IPS-15b (cell line): ENCODE data around the gene SNU13.
"Not testable (repeated sequence)": the region's sequence is repeated elsewhere in the genome, so short reads cannot be mapped to it uniquely, and the experiment has no call there.

Source experiments
- H3K27me3 ChIP-seq: one replicate; pipeline ENCODE4 v1.6.1; 2013; ENCODE audit warnings: low read length; ENCODE audit not compliant: control insufficient read depth, insufficient read depth
- H3K36me3 ChIP-seq: one replicate; pipeline ENCODE4 v1.6.1; 2013; ENCODE audit warnings: low read length; ENCODE audit not compliant: control insufficient read depth, insufficient read depth
- H3K4me1 ChIP-seq: one replicate; pipeline ENCODE4 v1.6.1; 2013; ENCODE audit warnings: mild to moderate bottlenecking, low read length; ENCODE audit not compliant: control insufficient read depth, insufficient read depth
- H3K4me3 ChIP-seq: one replicate; pipeline ENCODE4 v1.5.1; 2013; ENCODE audit warnings: low read depth, low read length
- H3K9ac ChIP-seq: one replicate; pipeline ENCODE4 v1.6.1; 2013; ENCODE audit warnings: low read depth, mild to moderate bottlenecking, low read length
- H3K9me3 ChIP-seq: one replicate; pipeline ENCODE4 v1.6.1; 2013; ENCODE audit warnings: mild to moderate bottlenecking, low read length; ENCODE audit not compliant: control insufficient read depth, insufficient read depth

Gene SNU13

DNA sequence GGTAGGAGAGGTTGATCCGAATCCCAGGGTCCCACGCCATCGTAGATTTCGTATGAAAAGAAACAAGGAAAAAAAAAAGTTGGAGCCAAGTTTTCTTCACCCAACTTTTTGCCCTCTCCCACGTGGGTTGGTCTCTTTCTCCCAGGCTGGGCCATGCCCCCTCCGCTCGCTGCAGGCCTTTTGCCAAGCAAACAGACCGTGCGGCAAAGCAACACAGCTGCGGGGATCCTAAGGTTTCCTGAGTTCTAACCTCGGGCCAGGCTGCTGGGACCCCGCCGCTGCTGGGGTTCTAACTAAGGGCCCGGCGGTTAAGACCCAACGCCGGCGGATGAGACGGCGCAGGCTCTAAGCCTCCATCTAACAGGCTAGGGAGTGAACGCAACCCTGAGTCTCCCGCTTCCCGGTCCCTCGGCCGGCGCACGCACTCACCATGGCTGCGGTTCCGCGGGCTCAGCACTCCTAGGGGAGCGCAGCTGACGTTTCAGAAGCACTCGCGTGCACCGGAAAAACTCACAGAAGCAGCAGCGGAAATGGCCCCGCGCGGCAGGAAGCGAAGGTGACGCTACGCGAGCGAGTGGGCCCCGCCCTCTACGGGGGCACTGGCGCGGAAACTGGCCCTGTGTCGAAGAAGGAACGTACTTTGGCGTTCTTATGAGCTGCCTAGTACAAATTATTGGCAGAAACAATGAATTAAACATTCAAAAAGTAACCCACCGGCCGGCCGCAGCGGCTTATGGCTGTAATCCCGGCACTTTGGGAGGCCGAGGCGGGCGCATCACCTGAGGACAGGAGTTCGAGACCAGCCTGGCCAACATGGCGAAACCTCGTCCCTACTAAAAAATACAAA lies at the start of gene SNU13:
Gene SNU13 (minus strand): TSS at position 503 of the 847 bp plus-strand sequence. CDS start 71 bp downstream, at position 432.
- H3K36me3 ChIP-seq = no peaks in the 10 kb centered on the region
- peak within 1 kb of the TSS; percentile 87 for H3K9ac ChIP-seq
- peaks cover 6% of the 10 kb centered on the region for H3K4me1 ChIP-seq
- no peaks in the 10 kb centered on the region for H3K27me3 ChIP-seq
- no peaks in the 10 kb centered on the region for H3K9me3 ChIP-seq
- peak within 1 kb of the TSS; percentile 90 for H3K4me3 ChIP-seq

GRCh38 chr22:41733241-41733640 lies 44.6 kb upstream of the SNU13 start:
- H3K36me3 ChIP-seq, H3K4me3 ChIP-seq, H3K9ac ChIP-seq, H3K9me3 ChIP-seq, H3K27me3 ChIP-seq, H3K4me1 ChIP-seq: not testable (repeated sequence)

DNA sequence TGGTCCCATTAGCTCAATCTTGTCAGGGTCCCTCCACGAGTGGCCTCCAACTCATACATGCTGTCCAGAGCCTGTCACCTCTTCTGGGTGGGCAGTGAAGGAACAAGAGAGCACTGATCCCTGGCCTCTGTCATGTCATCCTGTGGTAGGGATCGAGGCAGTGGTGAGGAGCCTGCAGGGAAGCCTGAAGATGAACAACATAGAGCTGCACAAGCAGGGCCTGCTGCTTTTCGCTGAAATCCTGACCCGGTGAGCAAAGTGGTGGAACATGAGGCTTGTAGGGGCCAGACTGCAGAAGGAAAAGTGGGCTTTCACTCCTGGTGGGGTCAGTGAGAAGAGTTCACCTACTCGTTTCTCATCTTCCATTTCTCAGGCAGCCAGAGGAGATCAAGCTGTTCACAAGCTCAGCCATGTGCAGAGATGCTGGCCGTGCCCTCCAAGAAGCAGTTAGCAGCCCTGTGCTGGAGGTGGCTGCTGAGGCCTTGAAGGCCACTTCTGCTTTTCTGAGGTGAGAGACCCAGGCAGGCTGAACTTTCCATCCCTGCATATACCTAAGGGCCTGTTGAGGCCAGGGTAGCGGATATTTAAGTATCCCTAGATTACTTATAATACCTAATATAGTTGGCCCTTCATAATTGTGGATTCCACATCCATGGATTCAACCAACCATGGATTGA lies 43.6 kb upstream of the SNU13 start:
- Histone ChIP-seq H3K36me3 (no peaks in the 10 kb centered on the region), H3K9me3 (no peaks in the 10 kb centered on the region), H3K4me1 (no peaks in the 10 kb centered on the region), H3K9ac (no peak overlapping the region), H3K27me3 (no peaks in the 10 kb centered on the region), H3K4me3 (no peak overlapping the region)

DNA sequence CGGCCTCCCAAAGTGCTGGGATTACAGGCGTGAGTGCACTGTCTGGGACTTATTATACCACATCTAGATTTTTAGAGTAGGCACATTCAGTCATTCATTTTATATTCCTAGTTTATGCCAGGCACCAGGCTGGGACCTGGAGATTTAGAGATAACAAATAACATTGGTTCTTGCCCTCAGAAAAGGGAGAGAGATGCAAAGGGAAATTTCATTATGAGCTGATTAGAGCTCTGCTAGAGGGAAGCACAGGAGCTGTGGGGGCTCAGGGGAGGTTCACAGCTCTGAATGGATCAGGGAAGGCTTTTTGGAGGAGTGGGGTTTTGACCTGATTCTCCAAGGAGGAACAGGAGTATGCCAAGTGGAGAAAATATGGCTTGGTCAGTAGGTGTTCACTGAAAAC lies 42.9 kb upstream of the SNU13 start:
- Histone ChIP-seq H3K9ac (no peak overlapping the region), H3K4me1 (no peaks in the 10 kb centered on the region), H3K36me3 (no peaks in the 10 kb centered on the region), H3K4me3 (no peak overlapping the region), H3K9me3 (no peaks in the 10 kb centered on the region), H3K27me3 (no peaks in the 10 kb centered on the region)

GRCh38 chr22:41725510-41726110 lies 36.9 kb upstream of the SNU13 start:
- Histone ChIP-seq H3K27me3 (no peaks in the 10 kb centered on the region), H3K4me1 (no peaks in the 10 kb centered on the region), H3K4me3 (no peak overlapping the region), H3K9ac (no peak overlapping the region), H3K36me3 (no peaks in the 10 kb centered on the region), H3K9me3 (no peaks in the 10 kb centered on the region)

GRCh38 chr22:41722496-41722895 lies 33.8 kb upstream of the SNU13 start:
- Histone ChIP-seq H3K4me1 (no peaks in the 10 kb centered on the region), H3K27me3 (no peaks in the 10 kb centered on the region), H3K4me3 (no peak overlapping the region), H3K9me3 (no peaks in the 10 kb centered on the region), H3K36me3 (no peaks in the 10 kb centered on the region), H3K9ac (no peak overlapping the region)

DNA sequence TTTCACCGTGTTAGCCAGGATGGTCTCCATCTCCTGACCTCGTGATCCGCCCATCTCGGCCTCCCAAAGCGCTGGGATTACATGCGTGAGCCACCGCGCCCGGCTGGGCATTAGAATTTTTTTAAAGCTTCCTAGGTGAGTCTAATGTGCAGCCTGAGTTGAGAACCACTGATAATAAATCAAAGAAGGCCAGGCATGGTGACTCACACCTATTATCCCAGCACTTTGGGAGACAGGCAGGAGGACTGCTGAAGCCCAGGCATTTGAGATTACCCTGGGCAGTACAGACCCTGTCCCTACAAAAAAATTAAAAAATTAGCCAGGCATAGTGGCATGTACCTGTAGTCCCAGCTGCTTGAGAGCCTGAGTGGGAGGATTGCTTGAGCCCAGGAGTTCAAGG lies 24.3 kb upstream of the SNU13 start:
- Histone ChIP-seq H3K36me3 (no peaks in the 10 kb centered on the region), H3K27me3 (no peaks in the 10 kb centered on the region), H3K4me3 (no peak overlapping the region), H3K9ac (no peak overlapping the region), H3K4me1 (no peaks in the 10 kb centered on the region), H3K9me3 (no peaks in the 10 kb centered on the region)

DNA sequence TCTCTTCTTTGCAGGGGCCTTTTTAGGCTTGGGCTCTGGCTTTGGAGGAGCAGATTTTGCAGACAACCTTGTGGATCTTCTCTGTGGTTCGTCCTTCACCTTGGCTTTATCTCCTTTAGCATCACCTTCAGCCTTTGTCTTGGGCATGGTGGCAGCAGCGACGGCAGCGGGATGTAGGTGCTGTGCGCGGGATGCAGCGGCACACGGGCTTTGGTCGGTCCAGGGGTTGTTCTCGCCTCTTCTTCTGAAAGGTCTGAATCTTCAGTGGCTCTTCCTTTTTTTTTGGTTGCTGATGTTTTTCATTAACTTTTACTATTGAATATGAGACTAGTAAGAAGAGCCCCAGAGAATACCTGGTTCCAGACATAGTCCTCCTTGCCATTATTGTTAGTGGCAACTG lies 20.7 kb upstream of the SNU13 start:
- Histone ChIP-seq H3K27me3 (no peaks in the 10 kb centered on the region), H3K9me3 (no peaks in the 10 kb centered on the region), H3K9ac (no peak overlapping the region), H3K4me1 (no peaks in the 10 kb centered on the region), H3K4me3 (no peak overlapping the region), H3K36me3 (no peaks in the 10 kb centered on the region)

DNA sequence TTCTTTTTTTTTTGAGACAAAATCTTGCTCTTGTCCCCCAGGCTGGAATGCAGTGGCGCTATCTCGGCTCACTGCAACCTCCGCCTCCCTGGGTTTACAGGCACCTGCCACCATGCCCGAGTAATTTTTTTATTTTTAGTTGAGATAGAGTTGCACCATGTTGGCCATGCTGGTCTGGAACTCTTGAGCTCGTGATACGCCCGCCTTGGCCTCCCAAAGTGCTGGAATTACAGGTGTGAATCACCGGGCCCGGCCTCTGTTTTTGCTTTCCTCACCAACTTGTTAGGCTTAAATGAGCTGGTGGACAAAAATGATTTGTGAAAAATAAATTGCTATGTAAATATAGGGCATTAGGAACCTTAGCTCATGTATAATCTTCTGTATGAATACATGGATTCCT lies 14.1 kb upstream of the SNU13 start:
- Histone ChIP-seq H3K4me1 (no peaks in the 10 kb centered on the region), H3K27me3 (no peaks in the 10 kb centered on the region), H3K9ac (no peak overlapping the region), H3K4me3 (no peak overlapping the region), H3K36me3 (no peaks in the 10 kb centered on the region), H3K9me3 (no peaks in the 10 kb centered on the region)

GRCh38 chr22:41700108-41700364 lies 11.4 kb upstream of the SNU13 start:
- Histone ChIP-seq H3K4me1 (no peaks in the 10 kb centered on the region), H3K4me3 (no peak overlapping the region), H3K27me3 (no peaks in the 10 kb centered on the region), H3K36me3 (no peaks in the 10 kb centered on the region), H3K9me3 (no peaks in the 10 kb centered on the region), H3K9ac (no peak overlapping the region)

DNA sequence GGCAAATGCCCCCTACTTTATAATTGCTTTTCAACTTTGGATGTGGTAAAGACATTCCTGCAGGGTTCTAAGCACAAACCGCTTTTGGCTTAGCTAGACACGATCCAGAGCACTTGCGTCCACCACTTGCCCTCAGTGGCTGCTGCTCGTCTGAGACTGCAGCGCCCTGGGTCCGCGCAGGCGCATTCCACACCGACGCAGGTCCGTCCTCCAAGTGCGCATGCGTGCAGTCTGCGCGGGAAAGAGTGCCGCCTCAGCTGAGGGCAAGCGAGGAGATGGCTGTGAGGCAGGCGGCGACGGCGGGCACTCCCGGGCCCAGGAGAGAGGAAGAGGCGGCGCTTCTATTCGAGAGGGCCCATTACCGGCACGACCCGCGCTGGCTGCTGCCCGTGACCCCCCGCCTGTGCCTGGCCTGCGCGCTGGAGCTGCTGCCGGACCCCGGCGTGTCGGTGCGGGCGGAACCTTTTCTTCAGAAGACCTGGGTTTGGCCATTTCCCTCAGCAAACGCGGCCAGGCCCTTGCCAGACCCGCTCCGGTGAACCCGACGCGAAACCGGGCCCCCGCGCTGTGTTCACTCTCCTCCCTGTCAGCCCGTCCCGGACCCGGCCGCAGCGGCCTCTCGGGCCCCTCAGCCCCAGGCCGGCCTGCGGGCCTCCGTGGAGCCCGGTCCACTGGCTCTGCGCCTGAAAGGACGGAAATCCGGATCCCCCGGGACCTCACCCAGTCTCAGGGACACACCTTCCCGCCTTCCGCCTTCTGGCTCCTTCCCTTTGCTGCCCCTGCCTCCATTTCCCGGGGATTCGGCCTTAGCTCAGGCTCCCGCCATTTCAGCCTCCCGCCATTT lies 10.8 kb upstream of the SNU13 start, which contains the start of gene MEI1:
Gene MEI1 (plus strand): TSS at position 240 of the 844 bp plus-strand sequence. CDS start 36 bp downstream, at position 276.
- Histone ChIP-seq H3K36me3 (no peaks in the 10 kb centered on the region), H3K27me3 (no peaks in the 10 kb centered on the region), H3K9me3 (no peaks in the 10 kb centered on the region), H3K9ac (no peak within 1 kb of the TSS), H3K4me3 (no peak within 1 kb of the TSS), H3K4me1 (no peaks in the 10 kb centered on the region)
